Measurements from ENCODE around the gene PAQR7.
A peak's percentile ranks its signal among the peaks of the same experiment; 100 is the strongest.

PAQR7 gene

GRCh38 chr1:25906644-25907300 lies 31.3 kb upstream of the PAQR7 start:
- H3K9me3 Mint-ChIP-seq, result no peaks in the 10 kb centered on the region
- peaks cover 30% of the 10 kb centered on the region for H3K4me1 Mint-ChIP-seq
- no peaks in the 10 kb centered on the region for H3K36me3 Mint-ChIP-seq
- H3K4me3 Mint-ChIP-seq, result peak overlapping the region; percentile 86
- peak overlapping the region; percentile 23 for H3K27ac Mint-ChIP-seq
- H3K27me3 Mint-ChIP-seq, result no peaks in the 10 kb centered on the region

GRCh38 chr1:25905680-25906643 lies 30.5 kb upstream of the PAQR7 start, which contains the start of gene STMN1:
Gene STMN1 (minus strand): TSS chr1:25906419. CDS start chr1:25904676, 1,743 bp downstream.
- Mint-ChIP-seq H3K27me3 (no peaks in the 10 kb centered on the region), H3K27ac (peak within 1 kb of the TSS; percentile 92), H3K9me3 (no peaks in the 10 kb centered on the region), H3K36me3 (peaks cover 1% of the 10 kb centered on the region), H3K4me1 (peaks cover 30% of the 10 kb centered on the region), H3K4me3 (peak within 1 kb of the TSS; percentile 94)

GRCh38 chr1:25904943-25905679 lies 29.6 kb upstream of the PAQR7 start:
- H3K4me3 Mint-ChIP-seq, result peak overlapping the region; percentile 94

GRCh38 chr1:25903986-25904385 lies 28.5 kb upstream of the PAQR7 start:
- peaks cover 30% of the 10 kb centered on the region for H3K4me1 Mint-ChIP-seq
- no peaks in the 10 kb centered on the region for H3K9me3 Mint-ChIP-seq
- H3K4me3 Mint-ChIP-seq, result peak overlapping the region; percentile 94
- H3K36me3 Mint-ChIP-seq, result peaks cover 4% of the 10 kb centered on the region
- H3K27me3 Mint-ChIP-seq, result no peaks in the 10 kb centered on the region
- no peak overlapping the region for H3K27ac Mint-ChIP-seq

More at GRCh38 chr1:25904943-25905679, 29.6 kb upstream of the PAQR7 start:
- Mint-ChIP-seq H3K4me1 (peaks cover 30% of the 10 kb centered on the region), H3K27me3 (no peaks in the 10 kb centered on the region), H3K36me3 (peaks cover 4% of the 10 kb centered on the region), H3K9me3 (no peaks in the 10 kb centered on the region), H3K27ac (peak overlapping the region; percentile 92)

- peak overlapping the region; percentile 10 for H3K27ac Mint-ChIP-seq
- H3K36me3 Mint-ChIP-seq, result peaks cover 4% of the 10 kb centered on the region
- no peaks in the 10 kb centered on the region for H3K27me3 Mint-ChIP-seq
- H3K4me1 Mint-ChIP-seq, result peaks cover 29% of the 10 kb centered on the region
- H3K9me3 Mint-ChIP-seq, result no peaks in the 10 kb centered on the region
- H3K4me3 Mint-ChIP-seq, result no peak overlapping the region
Observed at GRCh38 chr1:25902462-25902861, 27.0 kb upstream of the PAQR7 start.

GRCh38 chr1:25900219-25900618 lies 24.7 kb upstream of the PAQR7 start:
- H3K9me3 Mint-ChIP-seq, result no peaks in the 10 kb centered on the region
- H3K4me3 Mint-ChIP-seq, result no peak overlapping the region
- peaks cover 27% of the 10 kb centered on the region for H3K4me1 Mint-ChIP-seq
- H3K27me3 Mint-ChIP-seq, result no peaks in the 10 kb centered on the region
- peaks cover 4% of the 10 kb centered on the region for H3K36me3 Mint-ChIP-seq
- no peak overlapping the region for H3K27ac Mint-ChIP-seq

- no peaks in the 10 kb centered on the region for H3K27me3 Mint-ChIP-seq
- no peak overlapping the region for H3K27ac Mint-ChIP-seq
- peaks cover 4% of the 10 kb centered on the region for H3K36me3 Mint-ChIP-seq
- peaks cover 24% of the 10 kb centered on the region for H3K4me1 Mint-ChIP-seq
- H3K9me3 Mint-ChIP-seq, result no peaks in the 10 kb centered on the region
- no peak overlapping the region for H3K4me3 Mint-ChIP-seq
Observed at GRCh38 chr1:25899792-25900191, 24.3 kb upstream of the PAQR7 start.

- H3K4me1 Mint-ChIP-seq, result peaks cover 12% of the 10 kb centered on the region
- H3K27ac Mint-ChIP-seq, result no peak overlapping the region
- no peak overlapping the region for H3K4me3 Mint-ChIP-seq
- H3K27me3 Mint-ChIP-seq, result no peaks in the 10 kb centered on the region
- H3K9me3 Mint-ChIP-seq, result no peaks in the 10 kb centered on the region
- peaks cover 4% of the 10 kb centered on the region for H3K36me3 Mint-ChIP-seq
Observed at GRCh38 chr1:25898223-25899015, 22.9 kb upstream of the PAQR7 start.

GRCh38 chr1:25897754-25898153 lies 22.2 kb upstream of the PAQR7 start:
- Mint-ChIP-seq H3K27ac (no peak overlapping the region), H3K36me3 (peaks cover 4% of the 10 kb centered on the region), H3K9me3 (no peaks in the 10 kb centered on the region), H3K4me1 (peaks cover 11% of the 10 kb centered on the region), H3K4me3 (no peak overlapping the region), H3K27me3 (no peaks in the 10 kb centered on the region)

GRCh38 chr1:25896266-25896665 lies 20.8 kb upstream of the PAQR7 start:
- peaks cover 8% of the 10 kb centered on the region for H3K4me1 Mint-ChIP-seq
- H3K4me3 Mint-ChIP-seq, result no peak overlapping the region
- H3K9me3 Mint-ChIP-seq, result no peaks in the 10 kb centered on the region
- H3K36me3 Mint-ChIP-seq, result peaks cover 4% of the 10 kb centered on the region
- H3K27me3 Mint-ChIP-seq, result no peaks in the 10 kb centered on the region
- H3K27ac Mint-ChIP-seq, result no peak overlapping the region

- Mint-ChIP-seq H3K9me3 (no peaks in the 10 kb centered on the region), H3K27ac (peak overlapping the region; percentile 31), H3K27me3 (no peaks in the 10 kb centered on the region), H3K4me3 (no peak overlapping the region), H3K4me1 (peaks cover 8% of the 10 kb centered on the region), H3K36me3 (no peaks in the 10 kb centered on the region)
Observed at GRCh38 chr1:25895365-25895990, 20.0 kb upstream of the PAQR7 start.

- Mint-ChIP-seq H3K27me3 (no peaks in the 10 kb centered on the region), H3K36me3 (no peaks in the 10 kb centered on the region), H3K27ac (no peak overlapping the region), H3K4me3 (no peak overlapping the region), H3K9me3 (no peaks in the 10 kb centered on the region), H3K4me1 (peaks cover 8% of the 10 kb centered on the region)
Observed at GRCh38 chr1:25893116-25893515, 17.6 kb upstream of the PAQR7 start.

GRCh38 chr1:25891606-25892005 lies 16.1 kb upstream of the PAQR7 start:
- no peak overlapping the region for H3K4me3 Mint-ChIP-seq
- H3K4me1 Mint-ChIP-seq, result peaks cover 8% of the 10 kb centered on the region
- no peaks in the 10 kb centered on the region for H3K9me3 Mint-ChIP-seq
- H3K27ac Mint-ChIP-seq, result no peak overlapping the region
- H3K36me3 Mint-ChIP-seq, result no peaks in the 10 kb centered on the region
- no peaks in the 10 kb centered on the region for H3K27me3 Mint-ChIP-seq

- Mint-ChIP-seq H3K36me3 (no peaks in the 10 kb centered on the region), H3K4me1 (peaks cover 4% of the 10 kb centered on the region), H3K4me3 (no peak overlapping the region), H3K9me3 (no peaks in the 10 kb centered on the region), H3K27me3 (no peaks in the 10 kb centered on the region), H3K27ac (no peak overlapping the region)
Observed at GRCh38 chr1:25890239-25891034, 14.9 kb upstream of the PAQR7 start.
